DOHH2 (cell line): ENCODE measurements around the gene HOXB13.

Experiments
- H3F3A ChIP-seq: fragments of 200-600 bp; sonication (generic), shearing (Covaris generic); 2 replicates; pipeline ENCODE4 v1.6.0; 2016; ENCODE audit warnings: antibody characterized with exemption, mild to moderate bottlenecking; ENCODE audit not compliant: control insufficient read depth, insufficient read depth
- H3K27ac ChIP-seq: fragments of 200-600 bp; sonication (generic); 2 replicates; pipeline ENCODE4 v1.5.1; 2014; ENCODE audit warnings: low read depth, mild to moderate bottlenecking, low read length, moderate library complexity
- H3K27me3 ChIP-seq: fragments of 200-600 bp; sonication (generic); 2 replicates; pipeline ENCODE4 v1.6.1; 2014; ENCODE audit warnings: mild to moderate bottlenecking, low read length, mixed read lengths; ENCODE audit not compliant: control insufficient read depth
- H3K36me3 ChIP-seq: fragments of 200-600 bp; sonication (generic); 2 replicates; pipeline ENCODE4 v1.6.1; 2014; ENCODE audit warnings: mild to moderate bottlenecking, low read length, moderate library complexity, mixed read lengths; ENCODE audit not compliant: control insufficient read depth
- H3K4me1 ChIP-seq: fragments of 200-600 bp; sonication (generic); 2 replicates; pipeline ENCODE4 v1.6.1; 2014; ENCODE audit warnings: mild to moderate bottlenecking, low read length, mixed read lengths; ENCODE audit not compliant: control insufficient read depth
- H3K4me2 ChIP-seq: fragments of 200-600 bp; sonication (generic); 2 replicates; pipeline ENCODE4 v1.6.0; 2014; ENCODE audit warnings: mild to moderate bottlenecking, low read length, moderate library complexity
- H3K4me3 ChIP-seq: fragments of 200-600 bp; sonication (generic); 2 replicates; pipeline ENCODE4 v1.5.1; 2014; ENCODE audit warnings: mild to moderate bottlenecking, low read length, mixed read lengths
- H3K79me2 ChIP-seq: fragments of 200-600 bp; sonication (generic); 2 replicates; pipeline ENCODE4 v1.6.1; 2014; ENCODE audit warnings: mild to moderate bottlenecking, low read length, mixed read lengths; ENCODE audit not compliant: control insufficient read depth
- H3K9me2 ChIP-seq: fragments of 200-600 bp; sonication (generic); replicated peaks from 2 replicates; pipeline ENCODE4 v1.6.1; 2014; ENCODE audit warnings: mild to moderate bottlenecking, low read length, mixed read lengths; ENCODE audit not compliant: control insufficient read depth
- H3K9me3 ChIP-seq: fragments of 200-600 bp; sonication (generic); 2 replicates; pipeline ENCODE4 v1.6.1; 2014; ENCODE audit warnings: antibody characterized with exemption, low read length, mixed read lengths; ENCODE audit not compliant: control insufficient read depth, insufficient read depth
- H4K20me1 ChIP-seq: fragments of 200-600 bp; sonication (generic); 2 replicates; pipeline ENCODE4 v1.6.0; 2014; ENCODE audit warnings: low read depth, mild to moderate bottlenecking, antibody characterized with exemption, low read length, moderate library complexity; ENCODE audit not compliant: control insufficient read depth, insufficient read depth
- CTCF ChIP-seq: fragments of 200-600 bp; sonication (generic); IDR thresholded peaks from one replicate; pipeline ENCODE4 v1.5.1; 2014; ENCODE audit warnings: antibody characterized with exemption, mild to moderate bottlenecking, low read depth, low read length; ENCODE audit not compliant: poor library complexity, severe bottlenecking
- EZH2phosphoT487 ChIP-seq: fragments of 200-600 bp; sonication (generic); IDR thresholded peaks from 2 replicates; pipeline ENCODE4 v1.6.1; 2017; ENCODE audit warnings: borderline replicate concordance, mild to moderate bottlenecking, antibody characterized with exemption, low read length, moderate library complexity, mixed read lengths

The HOXB13 gene

GRCh38 chr17:48726916-48727286, 1.6 kb downstream of the HOXB13 start:
- Histone ChIP-seq H3K4me2 (no peak overlapping the region), H3K27me3 (peaks cover 82% of the 10 kb centered on the region), H3K79me2 (no peaks in the 10 kb centered on the region), H3K4me1 (peaks cover 17% of the 10 kb centered on the region), H3K9me2 (no peaks in the 10 kb centered on the region), H3K36me3 (no peaks in the 10 kb centered on the region), H3K4me3 (no peak overlapping the region), H4K20me1 (no peaks in the 10 kb centered on the region), H3K27ac (no peak overlapping the region), H3F3A (no peaks in the 10 kb centered on the region), H3K9me3 (no peaks in the 10 kb centered on the region)
- TF ChIP-seq CTCF (no peak), EZH2phosphoT487 (no peak)

- no peak for TF ChIP-seq EZH2phosphoT487
- no peak for TF ChIP-seq CTCF
- H3K79me2 ChIP-seq, result no peaks in the 10 kb centered on the region
- H3K36me3 ChIP-seq, result no peaks in the 10 kb centered on the region
- no peak overlapping the region for H3K27ac ChIP-seq
- no peaks in the 10 kb centered on the region for H3K9me2 ChIP-seq
- peaks cover 77% of the 10 kb centered on the region for H3K27me3 ChIP-seq
- peaks cover 17% of the 10 kb centered on the region for H3K4me1 ChIP-seq
- H4K20me1 ChIP-seq, result no peaks in the 10 kb centered on the region
- H3K4me2 ChIP-seq, result no peak overlapping the region
- no peak overlapping the region for H3K4me3 ChIP-seq
- no peaks in the 10 kb centered on the region for H3F3A ChIP-seq
- no peaks in the 10 kb centered on the region for H3K9me3 ChIP-seq
Observed at GRCh38 chr17:48726114-48726915, 2.2 kb downstream of the HOXB13 start.

GRCh38 chr17:48725288-48726064, 3.1 kb downstream of the HOXB13 start:
- Histone ChIP-seq H3K27me3 (peaks cover 73% of the 10 kb centered on the region), H3K36me3 (no peaks in the 10 kb centered on the region), H4K20me1 (no peaks in the 10 kb centered on the region), H3K27ac (no peak overlapping the region), H3F3A (no peaks in the 10 kb centered on the region), H3K9me3 (no peaks in the 10 kb centered on the region), H3K4me2 (no peak overlapping the region), H3K79me2 (no peaks in the 10 kb centered on the region), H3K4me3 (no peak overlapping the region), H3K9me2 (no peaks in the 10 kb centered on the region), H3K4me1 (peaks cover 17% of the 10 kb centered on the region)
- TF ChIP-seq EZH2phosphoT487 (no peak; the same call in 1 of the 2 replicates), CTCF (no peak)
